ENCODE results near the gene TP63.

DNA sequence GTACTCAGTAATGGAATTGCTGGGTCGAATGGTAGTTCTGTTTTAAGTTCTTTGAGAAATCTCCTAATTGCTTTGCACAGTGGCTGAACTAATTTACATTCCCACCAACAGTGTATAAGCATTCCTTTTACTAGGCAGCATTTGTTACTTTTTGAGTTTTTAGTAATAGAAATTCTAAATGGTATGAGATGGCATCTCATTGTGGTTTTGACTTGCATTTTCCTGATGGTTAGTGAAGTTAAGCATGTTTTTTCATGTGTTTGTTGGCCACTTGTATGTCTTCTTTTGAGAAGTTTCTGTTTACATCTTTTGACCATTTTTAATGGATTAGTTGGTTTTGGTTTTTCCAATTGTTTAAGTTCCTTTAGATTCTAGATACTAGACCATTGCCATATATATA is 28.4 kb downstream of the TP63 start:
- TF ChIP-seq, protein P1, sequence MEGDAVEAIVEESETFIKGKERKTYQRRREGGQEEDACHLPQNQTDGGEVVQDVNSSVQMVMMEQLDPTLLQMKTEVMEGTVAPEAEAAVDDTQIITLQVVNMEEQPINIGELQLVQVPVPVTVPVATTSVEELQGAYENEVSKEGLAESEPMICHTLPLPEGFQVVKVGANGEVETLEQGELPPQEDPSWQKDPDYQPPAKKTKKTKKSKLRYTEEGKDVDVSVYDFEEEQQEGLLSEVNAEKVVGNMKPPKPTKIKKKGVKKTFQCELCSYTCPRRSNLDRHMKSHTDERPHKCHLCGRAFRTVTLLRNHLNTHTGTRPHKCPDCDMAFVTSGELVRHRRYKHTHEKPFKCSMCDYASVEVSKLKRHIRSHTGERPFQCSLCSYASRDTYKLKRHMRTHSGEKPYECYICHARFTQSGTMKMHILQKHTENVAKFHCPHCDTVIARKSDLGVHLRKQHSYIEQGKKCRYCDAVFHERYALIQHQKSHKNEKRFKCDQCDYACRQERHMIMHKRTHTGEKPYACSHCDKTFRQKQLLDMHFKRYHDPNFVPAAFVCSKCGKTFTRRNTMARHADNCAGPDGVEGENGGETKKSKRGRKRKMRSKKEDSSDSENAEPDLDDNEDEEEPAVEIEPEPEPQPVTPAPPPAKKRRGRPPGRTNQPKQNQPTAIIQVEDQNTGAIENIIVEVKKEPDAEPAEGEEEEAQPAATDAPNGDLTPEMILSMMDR (conservative IDR thresholded peaks at IDR 0.05; ENCODE audit: low read depth, low read length), result no peak
- TF ChIP-seq EZH2 (IDR thresholded peaks at IDR 0.05; ENCODE audit: borderline replicate concordance, low read depth, low read length, poor library complexity, severe bottlenecking), result no peak
